HepG2 (cell line): ENCODE results near the gene CNTNAP1. TPM values are rescaled to one million over a fixed set of nuclear protein-coding genes. Genes with fewer than 3 reads are reported as not detected.

Source experiments
- AGO2 ChIP-seq: fragments of 200-400 bp; formaldehyde crosslinking; optimal IDR thresholded peaks from 2 replicates; pipeline ENCODE3; 2017; ENCODE audit warnings: mild to moderate bottlenecking, low read depth, low read length, moderate library complexity
- CEBPG ChIP-seq: IDR thresholded peaks from 2 replicates; pipeline ENCODE4 v1.6.1; 2016
- HNRNPL ChIP-seq: fragments of 200-400 bp; formaldehyde crosslinking; IDR thresholded peaks from 2 replicates; pipeline ENCODE4 v1.6.1; 2017; ENCODE audit warnings: mild to moderate bottlenecking, low read depth, low read length
- LCORL ChIP-seq, 2 experiments: fragments of 450-650 bp in 1 of 2; sonication (generic) in 1 of 2; formaldehyde crosslinking in 1 of 2; IDR thresholded peaks; 2 replicates each; pipeline versions ENCODE4 v1.5.0 to v1.6.1; 2017 to 2020; ENCODE audit warnings: antibody characterized with exemption in 1 of 2, missing genetic modification reagents in 1 of 2
- MIXL1 ChIP-seq: IDR thresholded peaks from 2 replicates; pipeline ENCODE4 v1.6.1; 2016
- NFATC3 ChIP-seq: sonication (generic); formaldehyde crosslinking; IDR thresholded peaks from 2 replicates; pipeline ENCODE4 v1.5.1; 2020; ENCODE audit warnings: mild to moderate bottlenecking, missing genetic modification reagents
- PHF5A ChIP-seq: IDR thresholded peaks from one replicate; pipeline ENCODE4 v1.6.1; 2018; ENCODE audit warnings: low read depth, missing genetic modification reagents; ENCODE audit not compliant: unreplicated experiment
- POLR2AphosphoS2 ChIP-seq: IDR thresholded peaks from 2 replicates; pipeline ENCODE4 v1.6.1; 2011; ENCODE audit warnings: low read depth, low read length, improper control_type of control experiment
- PRMT3 ChIP-seq: sonication (generic); formaldehyde crosslinking; IDR thresholded peaks from 2 replicates; pipeline ENCODE4 v1.8.1; 2022; ENCODE audit warnings: low read depth, mild to moderate bottlenecking, moderate library complexity, missing genetic modification reagents, borderline replicate concordance
- RARG ChIP-seq: sonication (generic); formaldehyde crosslinking; IDR thresholded peaks from 2 replicates; pipeline ENCODE4 v1.4.0; 2020; ENCODE audit warnings: low read depth, mild to moderate bottlenecking, missing genetic modification reagents
- REL ChIP-seq: sonication (generic); formaldehyde crosslinking; conservative IDR thresholded peaks from 2 replicates; pipeline ENCODE4 v1.8.0; 2022; ENCODE audit warnings: mild to moderate bottlenecking, missing genetic modification reagents, moderate library complexity
- TRIM24 ChIP-seq: sonication (generic); formaldehyde crosslinking; IDR thresholded peaks from 2 replicates; pipeline ENCODE4 v1.8.0; 2022; ENCODE audit warnings: mild to moderate bottlenecking, missing genetic modification reagents
- ZFP82 ChIP-seq: sonication (generic); formaldehyde crosslinking; IDR thresholded peaks from 2 replicates; pipeline ENCODE4 v1.5.1; 2020; ENCODE audit warnings: mild to moderate bottlenecking, missing genetic modification reagents, borderline replicate concordance
- ZKSCAN1 ChIP-seq: fragments of 150-350 bp; IDR thresholded peaks from 2 replicates; pipeline ENCODE4 v1.6.1; 2014; ENCODE audit warnings: low read length
- ZNF589 ChIP-seq: sonication (generic); formaldehyde crosslinking; conservative IDR thresholded peaks from 2 replicates; pipeline ENCODE4 v1.8.0; 2022; ENCODE audit warnings: mild to moderate bottlenecking, moderate library complexity, missing genetic modification reagents
- ZNF782 ChIP-seq: sonication (generic); formaldehyde crosslinking; IDR thresholded peaks from 2 replicates; pipeline ENCODE4 v1.4.0; 2020; ENCODE audit warnings: missing genetic modification reagents, mild to moderate bottlenecking, borderline replicate concordance
- polyA plus RNA-seq, 8 experiments: library from polyadenylated mRNA; depleted of rRNA in 3 of 8; stranded (reverse) in 7 of 8; unstranded in 1 of 8; fragments of >200 nt; fragmentation: Illumina TruSeq in 4 of 8; extraction: Trizol in 4 of 8; gene quantifications; 2 replicates each; pipeline versions ENCODE4 v1.2.1 to v1.2.3, GENCODE V29; 2011 to 2016; ENCODE audit warnings: low read depth in 4 of 8, missing spikeins in 1 of 8, mixed read lengths in 1 of 8; ENCODE audit not compliant: insufficient read depth in 1 of 8
- total RNA-seq, 5 experiments: library from RNA; depleted of rRNA; stranded (reverse); fragments of >200 nt; fragmentation: Illumina TruSeq; extraction: Trizol; gene quantifications; 2 replicates each; pipeline ENCODE4 v1.2.3, GENCODE V29; 2016; ENCODE audit warnings: low read depth in 1 of 5
- TF ChIP-seq, protein P1 (sequence below): sonication (generic); formaldehyde crosslinking; IDR thresholded peaks from 2 replicates; pipeline ENCODE4 v1.4.0; 2020; ENCODE audit warnings: mild to moderate bottlenecking, missing genetic modification reagents
- TF ChIP-seq, protein P2 (sequence below): sonication (generic); formaldehyde crosslinking; conservative IDR thresholded peaks from 2 replicates; pipeline ENCODE4 v1.4.0; 2020; ENCODE audit warnings: missing genetic modification reagents
- TF ChIP-seq, protein P3 (sequence below): sonication (generic); formaldehyde crosslinking; conservative IDR thresholded peaks from 2 replicates; pipeline ENCODE4 v1.4.0; 2020; ENCODE audit warnings: missing genetic modification reagents
- TF ChIP-seq, protein P4 (sequence below): sonication (generic); formaldehyde crosslinking; IDR thresholded peaks from 2 replicates; pipeline ENCODE4 v1.5.0; 2020; ENCODE audit warnings: missing genetic modification reagents, mild to moderate bottlenecking, borderline replicate concordance
- TF ChIP-seq, protein P5 (sequence below): sonication (generic); formaldehyde crosslinking; IDR thresholded peaks from 2 replicates; pipeline ENCODE4 v1.9.0; 2022; ENCODE audit warnings: missing genetic modification reagents, mild to moderate bottlenecking, borderline replicate concordance
- TF ChIP-seq, protein P6 (sequence below): sonication (generic); formaldehyde crosslinking; IDR thresholded peaks from 2 replicates; pipeline ENCODE4 v1.4.0; 2020; ENCODE audit warnings: missing genetic modification reagents, mild to moderate bottlenecking, borderline replicate concordance

Gene CNTNAP1
- total and polyA plus RNA-seq, 2 of the 13 experiments (the other 11 are each of a cell fraction or from before 2014, with no cell fraction given): 4.5 to 7.7 TPM

DNA sequence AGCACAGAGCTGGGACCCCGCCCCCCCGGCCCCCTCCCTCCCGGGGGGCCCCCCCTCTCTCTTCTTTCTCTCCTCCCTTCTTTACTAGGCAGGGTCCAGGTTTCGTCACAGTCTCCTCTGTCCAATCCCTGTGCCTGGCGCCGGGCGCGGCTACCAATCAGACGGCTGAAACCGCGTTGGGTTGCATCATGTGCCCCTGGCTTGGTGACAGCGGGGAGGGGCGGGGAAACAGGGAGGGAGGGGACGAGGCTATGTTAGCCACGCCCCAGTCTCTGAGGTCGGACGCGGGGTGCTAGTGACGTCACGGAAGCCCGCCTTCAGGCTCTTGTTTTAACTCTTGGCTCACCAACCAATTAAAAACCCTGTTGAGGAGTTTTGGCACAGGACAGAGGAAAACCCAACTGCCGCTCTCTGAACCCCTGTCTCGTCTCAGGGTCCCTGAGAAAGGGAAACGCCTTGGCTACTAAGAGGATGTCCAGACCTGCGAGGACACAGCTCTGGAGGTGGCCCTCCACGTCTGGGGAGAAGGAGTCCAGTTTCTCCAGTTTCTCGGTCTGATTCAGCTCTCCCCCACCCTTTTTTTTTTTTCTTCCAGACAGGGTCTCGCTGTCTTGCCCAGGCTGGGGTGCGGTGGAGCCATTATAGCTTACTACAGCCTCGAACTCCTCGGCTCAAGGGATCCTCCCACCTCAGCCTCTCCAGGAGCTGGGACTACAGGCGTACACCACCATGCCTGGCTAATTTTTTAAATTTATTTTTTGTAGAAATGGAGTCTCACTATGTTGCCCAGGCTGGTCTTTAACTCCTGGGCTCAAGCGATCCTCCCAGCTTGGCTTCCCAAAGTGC, 5.1 kb upstream of the CNTNAP1 start (continued):
- TF ChIP-seq REL (CRISPR knock-in tag) (no peak), PRMT3 (CRISPR knock-in tag) (no peak), LCORL (IDR thresholded peaks at IDR 0.05) (no peak), LCORL (CRISPR knock-in tag; IDR thresholded peaks at IDR 0.05) (no peak), AGO2 (no peak), HNRNPL (no peak), RARG (CRISPR knock-in tag) (no peak), TRIM24 (CRISPR knock-in tag) (no peak), POLR2AphosphoS2 (no peak), ZKSCAN1 (no peak), NFATC3 (CRISPR knock-in tag) (no peak), PHF5A (CRISPR knock-in tag) (no peak), CEBPG (CRISPR knock-in tag) (peak; percentile 96), ZFP82 (CRISPR knock-in tag) (no peak), MIXL1 (CRISPR knock-in tag) (peak; percentile 90), ZNF782 (CRISPR knock-in tag) (no peak), ZNF589 (CRISPR knock-in tag) (no peak)
- TF ChIP-seq, protein P1, sequence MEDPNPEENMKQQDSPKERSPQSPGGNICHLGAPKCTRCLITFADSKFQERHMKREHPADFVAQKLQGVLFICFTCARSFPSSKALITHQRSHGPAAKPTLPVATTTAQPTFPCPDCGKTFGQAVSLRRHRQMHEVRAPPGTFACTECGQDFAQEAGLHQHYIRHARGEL (CRISPR knock-in tag): no peak
- TF ChIP-seq, protein P2, sequence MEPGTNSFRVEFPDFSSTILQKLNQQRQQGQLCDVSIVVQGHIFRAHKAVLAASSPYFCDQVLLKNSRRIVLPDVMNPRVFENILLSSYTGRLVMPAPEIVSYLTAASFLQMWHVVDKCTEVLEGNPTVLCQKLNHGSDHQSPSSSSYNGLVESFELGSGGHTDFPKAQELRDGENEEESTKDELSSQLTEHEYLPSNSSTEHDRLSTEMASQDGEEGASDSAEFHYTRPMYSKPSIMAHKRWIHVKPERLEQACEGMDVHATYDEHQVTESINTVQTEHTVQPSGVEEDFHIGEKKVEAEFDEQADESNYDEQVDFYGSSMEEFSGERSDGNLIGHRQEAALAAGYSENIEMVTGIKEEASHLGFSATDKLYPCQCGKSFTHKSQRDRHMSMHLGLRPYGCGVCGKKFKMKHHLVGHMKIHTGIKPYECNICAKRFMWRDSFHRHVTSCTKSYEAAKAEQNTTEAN: no peak
- TF ChIP-seq, protein P3, sequence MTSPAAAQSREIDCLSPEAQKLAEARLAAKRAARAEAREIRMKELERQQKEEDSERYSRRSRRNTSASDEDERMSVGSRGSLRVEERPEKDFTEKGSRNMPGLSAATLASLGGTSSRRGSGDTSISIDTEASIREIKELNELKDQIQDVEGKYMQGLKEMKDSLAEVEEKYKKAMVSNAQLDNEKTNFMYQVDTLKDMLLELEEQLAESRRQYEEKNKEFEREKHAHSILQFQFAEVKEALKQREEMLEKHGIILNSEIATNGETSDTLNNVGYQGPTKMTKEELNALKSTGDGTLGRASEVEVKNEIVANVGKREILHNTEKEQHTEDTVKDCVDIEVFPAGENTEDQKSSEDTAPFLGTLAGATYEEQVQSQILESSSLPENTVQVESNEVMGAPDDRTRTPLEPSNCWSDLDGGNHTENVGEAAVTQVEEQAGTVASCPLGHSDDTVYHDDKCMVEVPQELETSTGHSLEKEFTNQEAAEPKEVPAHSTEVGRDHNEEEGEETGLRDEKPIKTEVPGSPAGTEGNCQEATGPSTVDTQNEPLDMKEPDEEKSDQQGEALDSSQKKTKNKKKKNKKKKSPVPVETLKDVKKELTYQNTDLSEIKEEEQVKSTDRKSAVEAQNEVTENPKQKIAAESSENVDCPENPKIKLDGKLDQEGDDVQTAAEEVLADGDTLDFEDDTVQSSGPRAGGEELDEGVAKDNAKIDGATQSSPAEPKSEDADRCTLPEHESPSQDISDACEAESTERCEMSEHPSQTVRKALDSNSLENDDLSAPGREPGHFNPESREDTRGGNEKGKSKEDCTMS (CRISPR knock-in tag): no peak
- TF ChIP-seq, protein P4, sequence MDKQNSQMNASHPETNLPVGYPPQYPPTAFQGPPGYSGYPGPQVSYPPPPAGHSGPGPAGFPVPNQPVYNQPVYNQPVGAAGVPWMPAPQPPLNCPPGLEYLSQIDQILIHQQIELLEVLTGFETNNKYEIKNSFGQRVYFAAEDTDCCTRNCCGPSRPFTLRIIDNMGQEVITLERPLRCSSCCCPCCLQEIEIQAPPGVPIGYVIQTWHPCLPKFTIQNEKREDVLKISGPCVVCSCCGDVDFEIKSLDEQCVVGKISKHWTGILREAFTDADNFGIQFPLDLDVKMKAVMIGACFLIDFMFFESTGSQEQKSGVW (CRISPR knock-in tag): no peak
- TF ChIP-seq, protein P5, sequence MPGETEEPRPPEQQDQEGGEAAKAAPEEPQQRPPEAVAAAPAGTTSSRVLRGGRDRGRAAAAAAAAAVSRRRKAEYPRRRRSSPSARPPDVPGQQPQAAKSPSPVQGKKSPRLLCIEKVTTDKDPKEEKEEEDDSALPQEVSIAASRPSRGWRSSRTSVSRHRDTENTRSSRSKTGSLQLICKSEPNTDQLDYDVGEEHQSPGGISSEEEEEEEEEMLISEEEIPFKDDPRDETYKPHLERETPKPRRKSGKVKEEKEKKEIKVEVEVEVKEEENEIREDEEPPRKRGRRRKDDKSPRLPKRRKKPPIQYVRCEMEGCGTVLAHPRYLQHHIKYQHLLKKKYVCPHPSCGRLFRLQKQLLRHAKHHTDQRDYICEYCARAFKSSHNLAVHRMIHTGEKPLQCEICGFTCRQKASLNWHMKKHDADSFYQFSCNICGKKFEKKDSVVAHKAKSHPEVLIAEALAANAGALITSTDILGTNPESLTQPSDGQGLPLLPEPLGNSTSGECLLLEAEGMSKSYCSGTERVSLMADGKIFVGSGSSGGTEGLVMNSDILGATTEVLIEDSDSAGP: no peak
- TF ChIP-seq, protein P6, sequence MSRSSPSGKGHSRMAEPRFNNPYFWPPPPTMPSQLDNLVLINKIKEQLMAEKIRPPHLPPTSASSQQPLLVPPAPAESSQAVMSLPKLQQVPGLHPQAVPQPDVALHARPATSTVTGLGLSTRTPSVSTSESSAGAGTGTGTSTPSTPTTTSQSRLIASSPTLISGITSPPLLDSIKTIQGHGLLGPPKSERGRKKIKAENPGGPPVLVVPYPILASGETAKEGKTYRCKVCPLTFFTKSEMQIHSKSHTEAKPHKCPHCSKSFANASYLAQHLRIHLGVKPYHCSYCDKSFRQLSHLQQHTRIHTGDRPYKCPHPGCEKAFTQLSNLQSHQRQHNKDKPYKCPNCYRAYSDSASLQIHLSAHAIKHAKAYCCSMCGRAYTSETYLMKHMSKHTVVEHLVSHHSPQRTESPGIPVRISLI: no peak
